ENCODE data around the gene ARHGAP22.

- TF ChIP-seq CTCF (conservative IDR thresholded peaks at IDR 0.05 in 1 of 2, IDR thresholded peaks at IDR 0.05 in 1 of 2; ENCODE audit: low read depth in 1 of 2, low read length in 2 of 2) (no peak), EZH2 (IDR thresholded peaks at IDR 0.05; ENCODE audit: low read length, missing control alignments) (no peak)
Observed at GRCh38 chr10:48587819-48588218, 17.1 kb downstream of the ARHGAP22 start.
